NCI-H1436 (cell line): ENCODE measurements around the gene N4BP3.
"Not testable (repeated sequence)": the region's sequence is repeated elsewhere in the genome, so short reads cannot be mapped to it uniquely, and the experiment has no call there.

ENCODE experiments used
- DNase-seq: peaks from one replicate; lab custom pipeline; 2025; lab: John Stamatoyannopoulos, UW

The N4BP3 gene

GRCh38 chr5:178122346-178122745 is 9.0 kb downstream of the N4BP3 start:
- no peak for DNase-seq

GRCh38 chr5:178123094-178123965 is 10.0 kb downstream of the N4BP3 start:
- no peak for DNase-seq

GRCh38 chr5:178123966-178124925 is 10.9 kb downstream of the N4BP3 start:
- no peak for DNase-seq

GRCh38 chr5:178125253-178125906 is 12.0 kb downstream of the N4BP3 start:
- DNase-seq = no peak

DNA sequence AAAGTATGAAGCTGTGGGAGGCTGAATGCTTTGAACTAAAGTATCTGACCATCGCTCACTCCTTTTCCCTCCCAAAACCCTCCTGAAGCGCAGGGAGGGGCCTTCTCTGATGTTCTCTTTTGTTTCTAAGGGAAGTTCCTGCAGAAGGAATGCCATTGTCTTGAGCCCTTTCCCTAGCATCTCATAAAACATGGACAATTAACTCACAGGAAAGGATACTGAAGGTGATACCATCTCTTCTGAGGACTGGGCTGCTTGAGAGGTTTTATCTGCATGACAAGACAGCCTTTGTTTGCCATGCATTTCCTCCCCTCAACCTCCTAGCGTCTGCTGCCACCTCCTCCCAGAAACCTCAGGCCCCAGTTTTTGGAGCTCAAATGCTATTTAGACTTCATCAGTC is 13.2 kb downstream of the N4BP3 start:
- no peak for DNase-seq

DNA sequence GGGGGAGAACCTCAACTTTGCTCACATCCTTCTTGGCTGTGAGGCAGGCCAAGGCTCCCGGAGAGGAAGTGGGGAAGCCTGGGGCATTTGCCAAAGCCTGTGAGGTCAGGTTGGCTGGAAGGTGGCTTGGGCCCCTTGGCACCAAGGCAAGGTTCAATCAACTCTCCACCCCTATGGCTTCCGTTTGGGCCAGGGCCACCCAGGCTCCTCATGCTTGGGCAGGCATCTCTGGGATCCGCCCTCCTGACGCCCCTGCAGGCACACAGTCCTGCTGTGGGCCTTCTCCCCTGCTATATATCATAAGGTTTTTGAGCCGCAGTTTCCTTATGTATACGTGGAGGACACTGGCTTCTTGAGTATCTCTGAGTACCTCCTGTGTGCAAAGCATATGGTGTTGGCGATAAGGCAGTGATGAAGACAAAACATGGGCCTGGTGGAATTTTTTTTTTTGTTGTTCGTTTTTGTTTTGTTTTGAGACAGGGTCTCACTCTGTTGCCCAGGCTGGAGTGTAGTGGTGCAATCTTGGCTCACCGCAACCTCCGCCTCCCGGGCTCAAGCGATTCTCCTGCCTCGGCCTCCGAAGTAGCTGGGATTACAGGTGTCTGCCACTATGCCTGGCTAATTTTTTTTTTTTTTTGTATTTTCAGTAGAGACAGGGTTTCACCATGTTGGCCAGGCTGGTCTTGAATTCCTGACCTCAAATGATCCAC is 14.1 kb downstream of the N4BP3 start:
- DNase-seq = not testable (repeated sequence)

DNA sequence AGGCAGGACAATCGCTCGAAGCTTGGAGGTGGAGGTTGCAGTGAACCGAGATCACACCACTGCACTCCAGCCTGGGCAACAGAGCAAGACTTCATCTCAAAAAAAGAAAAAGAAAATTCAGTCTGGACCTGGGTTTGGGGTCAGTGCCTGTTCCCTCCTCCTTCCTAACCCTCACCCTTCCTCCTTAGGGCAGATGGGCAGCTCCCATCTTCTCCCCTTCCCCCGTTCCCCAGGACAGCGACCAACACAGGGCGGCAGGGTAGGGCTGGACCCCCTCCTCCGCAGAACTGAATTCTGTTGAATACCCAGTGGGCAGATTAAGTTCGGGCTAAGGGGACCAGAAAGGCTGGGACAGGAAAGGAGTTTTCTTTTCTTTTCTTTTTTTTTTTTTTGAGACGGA is 16.0 kb downstream of the N4BP3 start:
- no peak for DNase-seq

DNA sequence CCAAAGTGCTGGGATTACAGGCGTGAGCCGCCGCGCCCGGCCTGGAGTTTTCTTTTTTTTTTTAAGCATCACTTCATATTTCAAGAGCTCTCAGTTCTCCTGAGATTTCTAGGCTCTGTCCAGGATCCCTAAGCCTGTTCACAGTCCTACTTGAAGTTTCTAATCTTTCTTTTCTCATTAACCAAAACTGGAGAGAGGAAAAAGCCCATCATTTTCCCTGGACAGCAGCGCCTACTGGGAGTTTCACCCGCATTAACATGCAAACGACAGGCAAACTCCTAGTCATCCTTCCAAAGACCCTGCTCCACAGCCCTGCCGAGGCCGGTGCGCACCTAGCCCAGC is 16.9 kb downstream of the N4BP3 start:
- not testable (repeated sequence) for DNase-seq

- peak; percentile 60 for DNase-seq
Measured at GRCh38 chr5:178130576-178131445, 17.5 kb downstream of the N4BP3 start, which contains the start of gene RMND5B. Gene RMND5B (plus strand): TSS chr5:178131014. CDS start chr5:178138120, 7,106 bp downstream.

DNA sequence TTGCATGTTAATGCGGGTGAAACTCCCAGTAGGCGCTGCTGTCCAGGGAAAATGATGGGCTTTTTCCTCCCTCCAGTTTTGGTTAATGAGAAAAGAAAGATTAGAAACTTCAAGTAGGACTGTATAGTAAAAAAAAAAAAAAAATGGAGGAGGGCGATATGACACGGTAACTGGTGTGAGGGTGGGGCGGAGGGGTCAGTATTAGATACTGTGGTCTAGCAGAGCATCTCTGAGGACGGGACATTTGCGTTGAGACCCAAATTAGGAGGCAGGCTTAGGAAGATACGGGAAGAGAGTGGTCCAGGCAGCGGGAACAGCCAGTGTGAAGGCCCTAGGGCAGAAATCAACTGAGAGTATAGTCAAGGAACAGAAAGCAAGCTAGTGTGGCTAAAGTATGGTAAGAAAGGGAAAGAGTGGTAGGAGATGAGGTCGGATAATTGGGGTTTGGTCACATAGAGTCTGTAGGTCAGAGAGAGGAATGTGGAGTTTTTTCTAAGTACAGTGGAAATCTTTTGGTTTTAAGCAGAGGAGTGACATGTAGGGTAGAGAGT is 18.2 kb downstream of the N4BP3 start:
- DNase-seq = no peak

GRCh38 chr5:178136990-178137389 is 23.7 kb downstream of the N4BP3 start:
- DNase-seq = no peak

GRCh38 chr5:178137991-178138390 is 24.7 kb downstream of the N4BP3 start:
- DNase-seq = no peak

GRCh38 chr5:178141550-178141949 is 28.2 kb downstream of the N4BP3 start:
- no peak for DNase-seq

- DNase-seq = no peak
Measured at GRCh38 chr5:178142642-178143041, 29.3 kb downstream of the N4BP3 start.

GRCh38 chr5:178143246-178143645 is 29.9 kb downstream of the N4BP3 start:
- DNase-seq = no peak

DNA sequence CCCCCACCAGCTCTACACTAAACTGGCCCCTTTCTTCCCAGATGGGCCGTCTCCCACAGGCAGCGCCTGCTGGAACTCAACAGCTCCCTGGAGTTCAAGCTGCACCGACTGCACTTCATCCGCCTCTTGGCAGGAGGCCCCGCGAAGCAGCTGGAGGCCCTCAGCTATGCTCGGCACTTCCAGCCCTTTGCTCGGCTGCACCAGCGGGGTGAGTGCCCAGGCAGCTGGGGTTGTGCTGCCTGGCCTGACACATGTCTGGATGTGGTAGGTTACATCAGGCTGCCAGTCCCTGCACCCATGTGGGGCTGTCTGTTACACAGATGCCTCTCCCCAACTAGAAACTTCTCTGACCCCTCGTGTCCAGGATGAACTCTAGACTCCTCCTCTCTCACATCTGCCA is 30.6 kb downstream of the N4BP3 start:
- DNase-seq = no peak

GRCh38 chr5:178145965-178146820 is 32.9 kb downstream of the N4BP3 start:
- no peak for DNase-seq

GRCh38 chr5:178147406-178147805 is 34.1 kb downstream of the N4BP3 start:
- no peak for DNase-seq

DNA sequence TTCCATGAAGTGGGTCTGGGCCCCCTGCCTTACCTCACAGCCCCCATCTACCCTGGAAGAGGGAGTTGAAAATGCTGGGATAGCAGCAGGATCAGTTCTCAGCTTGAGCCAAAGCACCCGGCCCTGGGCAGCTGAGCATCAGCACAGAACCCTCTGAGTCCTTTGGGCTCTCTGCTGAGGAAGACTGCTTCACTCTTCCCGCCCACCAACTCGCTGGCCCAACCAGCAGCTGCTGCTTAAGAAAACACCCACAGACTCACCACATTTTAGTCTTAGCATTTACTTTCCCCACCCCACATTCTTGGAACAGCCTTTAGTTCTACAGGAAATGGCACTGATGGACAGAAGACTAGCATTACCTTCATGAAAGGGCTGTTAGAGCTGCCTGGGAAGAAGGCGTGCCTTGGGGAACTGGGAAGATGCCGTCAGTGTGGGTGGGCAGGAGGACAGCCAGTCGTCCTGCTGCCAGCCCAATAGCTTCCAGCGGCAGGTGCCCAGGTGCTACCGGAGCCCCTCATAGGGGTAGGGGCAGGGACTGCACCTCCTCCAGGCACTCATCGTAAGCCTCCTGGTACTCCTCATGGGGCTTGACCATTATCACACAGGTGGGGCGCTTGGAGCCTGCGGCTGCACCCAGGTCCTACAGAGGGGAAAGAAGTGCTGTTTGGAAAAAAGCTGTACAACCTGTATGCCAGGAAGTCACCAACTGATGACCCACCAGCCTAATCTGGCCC is 36.0 kb downstream of the N4BP3 start:
- DNase-seq = no peak
